Inferior parietal cortex (tissue), 1 donor: ENCODE measurements around the gene NINJ2.

Experiments
- DNase-seq: peaks from one replicate; pipeline ENCODE4 v3.0.0-alpha.2; 2016; ENCODE audit errors: extremely low spot score

Gene NINJ2

GRCh38 chr12:673849-674248 is 10.6 kb upstream of the NINJ2 start:
- no peak for DNase-seq

- no peak for DNase-seq
These were observed 6.3 kb upstream of the NINJ2 start for GRCh38 chr12:669576-669945.

- DNase-seq = no peak
These were observed 4.8 kb upstream of the NINJ2 start for GRCh38 chr12:668090-668481.

- DNase-seq = no peak
These were observed 3.6 kb upstream of the NINJ2 start for GRCh38 chr12:666766-667308.

GRCh38 chr12:666066-666465 is 2.8 kb upstream of the NINJ2 start:
- DNase-seq = no peak

- no peak for DNase-seq
These were observed 1.5 kb upstream of the NINJ2 start for GRCh38 chr12:664779-665092.

- no peak for DNase-seq
These were observed 982 bp upstream of the NINJ2 start for GRCh38 chr12:664075-664778.

- DNase-seq = no peak
These were observed 516 bp downstream of the NINJ2 start for GRCh38 chr12:662566-663292.

GRCh38 chr12:661720-662486 is 1.3 kb downstream of the NINJ2 start:
- no peak for DNase-seq

- DNase-seq = no peak
These were observed 4.1 kb downstream of the NINJ2 start for GRCh38 chr12:659090-659683.

- no peak for DNase-seq
These were observed 12.3 kb downstream of the NINJ2 start for GRCh38 chr12:650983-651382.

- DNase-seq = no peak
These were observed 15.7 kb downstream of the NINJ2 start for GRCh38 chr12:647385-648085.

GRCh38 chr12:646442-647384 is 16.5 kb downstream of the NINJ2 start:
- DNase-seq = no peak

- DNase-seq = peak; percentile 60
These were observed 17.6 kb downstream of the NINJ2 start for GRCh38 chr12:645563-646071.

- peak; percentile 43 for DNase-seq
These were observed 18.3 kb downstream of the NINJ2 start for GRCh38 chr12:644818-645552.

- DNase-seq = no peak
These were observed 19.0 kb downstream of the NINJ2 start for GRCh38 chr12:644303-644639.

GRCh38 chr12:643475-644302 is 19.6 kb downstream of the NINJ2 start:
- no peak for DNase-seq

GRCh38 chr12:642633-643474 is 20.4 kb downstream of the NINJ2 start:
- DNase-seq = peak; percentile 62
